PC-9 (cell line): ENCODE data around the gene SMIM7. TPM values are rescaled to one million over a fixed set of nuclear protein-coding genes. Genes with fewer than 3 reads are reported as not detected.

Experiments used
- BruUV-seq: library from RNA; stranded (reverse); fragments of 400-500 nt; replicated peaks from 2 replicates; lab custom pipeline; 2021; lab: Mats Ljungman, UMichigan
- CTCF ChIA-PET: fragments of 300-600 bp; sonication (Branson Sonifier 250); formaldehyde crosslinking; loops from one replicate; lab custom pipeline; 2022; ENCODE audit warnings: antibody characterized with exemption; lab: Charles Lee
- POLR2A ChIA-PET: fragments of 300-600 bp; sonication (Branson Sonifier 250); formaldehyde crosslinking; loops from one replicate; lab custom pipeline; 2022; ENCODE audit warnings: antibody characterized with exemption; ENCODE audit not compliant: unreplicated experiment; lab: Charles Lee
- DNase-seq, 2 experiments: peaks; one replicate each; pipeline versions ENCODE4 v3.0.0 to v3.0.0-alpha.2; 2015 to 2022; ENCODE audit warnings: mixed read lengths in 1 of 2
- H2AFZ ChIP-seq: fragments of 200-600 bp; sonication (generic); 2 replicates; pipeline ENCODE4 v1.8.1; 2017; ENCODE audit warnings: antibody characterized with exemption
- H3F3A ChIP-seq: fragments of 200-600 bp; sonication (generic); 2 replicates; pipeline ENCODE4 v1.8.1; 2017; ENCODE audit warnings: antibody characterized with exemption, mild to moderate bottlenecking, low read depth; ENCODE audit not compliant: insufficient read depth
- H3K27ac ChIP-seq: fragments of 200-600 bp; sonication (generic); 2 replicates; pipeline ENCODE4 v1.6.1; 2016; ENCODE audit warnings: mixed run types
- H3K27me3 ChIP-seq: fragments of 200-600 bp; sonication (generic); 2 replicates; pipeline ENCODE4 v1.6.1; 2016; ENCODE audit warnings: low read depth, mixed run types; ENCODE audit not compliant: insufficient read depth
- H3K36me3 ChIP-seq: fragments of 200-600 bp; sonication (generic); 2 replicates; pipeline ENCODE4 v1.6.1; 2016; ENCODE audit warnings: low read depth, mixed run types
- H3K4me1 ChIP-seq: fragments of 200-600 bp; sonication (generic); replicated peaks from 2 replicates; pipeline ENCODE4 v1.6.1; 2016; ENCODE audit warnings: mixed run types; ENCODE audit not compliant: insufficient read depth
- H3K4me2 ChIP-seq: fragments of 200-600 bp; sonication (generic); 2 replicates; pipeline ENCODE4 v1.6.1; 2017; ENCODE audit warnings: mixed run types
- H3K4me3 ChIP-seq: fragments of 200-600 bp; sonication (generic); 2 replicates; pipeline ENCODE4 v1.6.1; 2016; ENCODE audit warnings: mixed run types
- H3K79me2 ChIP-seq: fragments of 200-600 bp; sonication (generic); 2 replicates; pipeline ENCODE4 v1.6.1; 2017; ENCODE audit warnings: low read depth, mixed run types
- H3K9me2 ChIP-seq: fragments of 200-600 bp; sonication (generic); 2 replicates; pipeline ENCODE4 v1.8.1; 2017; ENCODE audit warnings: mild to moderate bottlenecking; ENCODE audit not compliant: insufficient read depth
- H3K9me3 ChIP-seq: fragments of 200-600 bp; sonication (generic); 2 replicates; pipeline ENCODE4 v1.8.1; 2016; ENCODE audit warnings: low read depth; ENCODE audit not compliant: insufficient read depth
- H4K20me1 ChIP-seq: fragments of 200-600 bp; sonication (generic); 2 replicates; pipeline ENCODE4 v1.8.1; 2017; ENCODE audit not compliant: insufficient read depth
- EZH2 ChIP-seq: fragments of 200-600 bp; sonication (generic); IDR thresholded peaks from 2 replicates; pipeline ENCODE4 v1.8.0; 2017; ENCODE audit warnings: antibody characterized with exemption, low read depth
- intact Hi-C: fragments of 100-400 bp; cut with micrococcal nuclease; formaldehyde crosslinking; loops from one replicate; pipeline ENCODE4 v1.10.0; 2022; ENCODE audit not compliant: unreplicated experiment
- total RNA-seq: library from RNA; stranded (reverse); gene quantifications from 2 replicates; pipeline ENCODE4 v1.2.3, GENCODE V29; 2021
- TF ChIP-seq, protein P1 (sequence below): fragments of 200-600 bp; sonication (generic); conservative IDR thresholded peaks from 2 replicates; pipeline ENCODE4 v1.6.1; 2017; ENCODE audit warnings: mixed run types, antibody characterized with exemption, mild to moderate bottlenecking, moderate library complexity

The SMIM7 gene
- total RNA-seq, 1 experiment from 2014 or later: 72.9 TPM

DNA sequence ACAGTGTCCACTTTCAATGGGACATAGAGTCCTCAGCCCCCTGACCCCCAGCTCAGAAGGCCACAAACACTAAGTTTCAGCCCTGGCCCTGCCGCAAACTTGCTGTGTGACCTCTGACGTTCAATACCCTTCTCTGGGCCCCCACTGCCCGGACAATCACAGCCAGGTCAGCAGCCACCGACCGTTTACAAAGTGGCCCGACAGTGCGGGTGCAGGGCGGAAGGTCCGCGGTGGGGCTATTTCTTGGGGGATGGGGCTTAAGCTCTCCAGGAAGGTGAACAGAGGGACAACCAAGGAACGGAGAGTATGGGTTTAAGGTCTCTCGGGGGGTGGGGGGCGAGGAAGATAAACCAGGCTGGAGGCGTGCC is 496 bp downstream of the SMIM7 start:
- H3K4me3 ChIP-seq: peak overlapping the region; percentile 92
- H3K27me3 ChIP-seq: no peaks in the 10 kb centered on the region
- peak overlapping the region; percentile 93 for H3K4me2 ChIP-seq
- no peak for TF ChIP-seq EZH2
- TF ChIP-seq, protein P1, sequence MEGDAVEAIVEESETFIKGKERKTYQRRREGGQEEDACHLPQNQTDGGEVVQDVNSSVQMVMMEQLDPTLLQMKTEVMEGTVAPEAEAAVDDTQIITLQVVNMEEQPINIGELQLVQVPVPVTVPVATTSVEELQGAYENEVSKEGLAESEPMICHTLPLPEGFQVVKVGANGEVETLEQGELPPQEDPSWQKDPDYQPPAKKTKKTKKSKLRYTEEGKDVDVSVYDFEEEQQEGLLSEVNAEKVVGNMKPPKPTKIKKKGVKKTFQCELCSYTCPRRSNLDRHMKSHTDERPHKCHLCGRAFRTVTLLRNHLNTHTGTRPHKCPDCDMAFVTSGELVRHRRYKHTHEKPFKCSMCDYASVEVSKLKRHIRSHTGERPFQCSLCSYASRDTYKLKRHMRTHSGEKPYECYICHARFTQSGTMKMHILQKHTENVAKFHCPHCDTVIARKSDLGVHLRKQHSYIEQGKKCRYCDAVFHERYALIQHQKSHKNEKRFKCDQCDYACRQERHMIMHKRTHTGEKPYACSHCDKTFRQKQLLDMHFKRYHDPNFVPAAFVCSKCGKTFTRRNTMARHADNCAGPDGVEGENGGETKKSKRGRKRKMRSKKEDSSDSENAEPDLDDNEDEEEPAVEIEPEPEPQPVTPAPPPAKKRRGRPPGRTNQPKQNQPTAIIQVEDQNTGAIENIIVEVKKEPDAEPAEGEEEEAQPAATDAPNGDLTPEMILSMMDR: no peak
- H3K4me1 ChIP-seq: peaks cover 22% of the 10 kb centered on the region
- no TSS peak for BruUV-seq
- peaks cover 45% of the 10 kb centered on the region for H4K20me1 ChIP-seq
- H3F3A ChIP-seq: peaks cover 5% of the 10 kb centered on the region
- intact Hi-C loops: no loop called here
- ChIA-PET CTCF (interaction anchor here (0.7 kb wide), 1 partner anchor 20 kb away, joined by 3 read pairs; no protein-coding TSS in a partner anchor), POLR2A (interaction anchor here (0.5 kb wide), 1 partner anchor 1534 kb away, joined by 6 read pairs; a partner anchor contains a TSS)
- H3K27ac ChIP-seq: no peak overlapping the region
- no peaks in the 10 kb centered on the region for H3K9me2 ChIP-seq
- peak overlapping the region; percentile 80; the same call in 1 of the 2 replicates for H2AFZ ChIP-seq
- H3K36me3 ChIP-seq: peaks cover 9% of the 10 kb centered on the region; the same call in 1 of the 2 replicates
- peaks cover 48% of the 10 kb centered on the region for H3K79me2 ChIP-seq
- no peak for DNase-seq
- H3K9me3 ChIP-seq: no peaks in the 10 kb centered on the region

DNA sequence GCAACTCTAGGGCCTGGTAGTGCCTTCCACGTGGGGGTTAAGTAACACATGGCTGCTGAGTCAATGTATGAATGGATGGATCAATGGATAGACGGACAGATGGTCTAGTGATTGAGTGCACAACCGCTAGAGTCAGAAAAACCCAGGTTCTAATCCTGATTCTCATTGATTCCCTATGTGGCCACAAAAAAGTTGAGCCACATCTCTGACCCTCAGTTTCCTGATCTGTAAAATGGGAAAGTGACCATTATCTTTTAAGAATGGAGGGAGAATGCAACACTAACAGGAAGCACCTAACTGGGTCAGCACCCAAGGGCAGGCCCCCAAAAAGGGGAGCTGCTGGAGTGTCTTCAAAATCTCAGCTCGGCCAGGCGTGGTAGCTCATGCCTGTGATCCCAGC is 2.6 kb downstream of the SMIM7 start:
- Histone ChIP-seq H3K4me3 (no peak overlapping the region), H3K79me2 (peaks cover 48% of the 10 kb centered on the region), H3K36me3 (peaks cover 27% of the 10 kb centered on the region), H3K9me3 (no peaks in the 10 kb centered on the region), H3K9me2 (no peaks in the 10 kb centered on the region), H2AFZ (no peak overlapping the region), H4K20me1 (peaks cover 61% of the 10 kb centered on the region), H3K27ac (no peak overlapping the region), H3K4me2 (no peak overlapping the region), H3K27me3 (no peaks in the 10 kb centered on the region), H3F3A (peaks cover 5% of the 10 kb centered on the region), H3K4me1 (peaks cover 14% of the 10 kb centered on the region)
- intact Hi-C loops: no loop called here
- no peak for DNase-seq
- POLR2A ChIA-PET: no interaction called here
- CTCF ChIA-PET: no interaction called here
- BruUV-seq: no TSS peak
- TF ChIP-seq, protein P1: no peak
- TF ChIP-seq EZH2: no peak

DNA sequence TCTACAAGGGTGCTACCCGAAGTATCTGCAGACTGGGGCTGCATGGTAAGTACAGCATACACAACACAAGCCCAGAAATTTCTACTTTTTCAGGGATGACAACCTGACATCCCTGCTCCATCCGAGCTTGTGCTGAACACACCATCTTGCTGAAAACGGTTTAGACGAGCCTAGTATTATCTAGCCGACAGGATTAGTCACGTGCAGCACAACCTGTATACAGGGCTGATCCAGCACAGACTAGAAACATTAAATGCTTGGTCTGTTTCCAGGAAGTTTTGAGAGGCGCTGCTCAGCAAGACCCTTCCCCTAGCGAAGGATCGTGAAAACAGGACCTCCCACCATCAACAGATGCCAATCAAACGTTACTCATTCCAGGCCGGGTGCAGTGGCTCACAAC is 4.2 kb downstream of the SMIM7 start:
- TF ChIP-seq, protein P1: no peak
- no peak for TF ChIP-seq EZH2
- H3K79me2 ChIP-seq: peaks cover 48% of the 10 kb centered on the region
- H4K20me1 ChIP-seq: peaks cover 71% of the 10 kb centered on the region

More for the DNA sequence above, 4.2 kb downstream of the SMIM7 start:
- Histone ChIP-seq H3K36me3 (peaks cover 41% of the 10 kb centered on the region), H3K9me3 (no peaks in the 10 kb centered on the region), H3F3A (peaks cover 8% of the 10 kb centered on the region; the same call in 1 of the 2 replicates), H2AFZ (no peak overlapping the region), H3K4me2 (no peak overlapping the region), H3K4me3 (no peak overlapping the region), H3K27ac (no peak overlapping the region), H3K9me2 (no peaks in the 10 kb centered on the region), H3K27me3 (no peaks in the 10 kb centered on the region), H3K4me1 (peaks cover 8% of the 10 kb centered on the region)
- ChIA-PET POLR2A (no interaction called here), CTCF (no interaction called here)
- intact Hi-C loops: no loop called here
- BruUV-seq: no TSS peak
- no peak for DNase-seq
